Fibroblast of lung (primary cell): ENCODE results near the gene ERMAP.

Experiments used
- CTCF ChIP-seq, 2 donors: IDR thresholded peaks in 1 of 2; conservative IDR thresholded peaks in 1 of 2; 1 replicate in 1 of 2; 2 replicates in 1 of 2; pipeline ENCODE4 v1.5.1; 2011 to 2012; ENCODE audit warnings: low read length in 2 of 2, control low read depth in 1 of 2, inconsistent platforms in 1 of 2, low read depth in 1 of 2, mild to moderate bottlenecking in 1 of 2
- EZH2 ChIP-seq: IDR thresholded peaks from 2 replicates; pipeline ENCODE4 v1.5.1; 2012; ENCODE audit warnings: low read length, control low read depth, mild to moderate bottlenecking; ENCODE audit errors: missing control alignments

- TF ChIP-seq CTCF (conservative IDR thresholded peaks at IDR 0.05 in 1 of 2, IDR thresholded peaks at IDR 0.05 in 1 of 2; ENCODE audit: low read depth in 1 of 2, low read length in 2 of 2) (no peak), EZH2 (no peak)
Measured at GRCh38 chr1:42837709-42838108, 20.8 kb downstream of the ERMAP start.
